SW 1271 (cell line): Measurements from ENCODE around the gene PPIG.
"Not testable (repeated sequence)": the region's sequence is repeated elsewhere in the genome, so short reads cannot be mapped to it uniquely, and the experiment has no call there.

Source experiments
- DNase-seq, 2 experiments: peaks; one replicate each; lab custom pipeline; 2025; lab: John Stamatoyannopoulos, UW

The PPIG gene

DNA sequence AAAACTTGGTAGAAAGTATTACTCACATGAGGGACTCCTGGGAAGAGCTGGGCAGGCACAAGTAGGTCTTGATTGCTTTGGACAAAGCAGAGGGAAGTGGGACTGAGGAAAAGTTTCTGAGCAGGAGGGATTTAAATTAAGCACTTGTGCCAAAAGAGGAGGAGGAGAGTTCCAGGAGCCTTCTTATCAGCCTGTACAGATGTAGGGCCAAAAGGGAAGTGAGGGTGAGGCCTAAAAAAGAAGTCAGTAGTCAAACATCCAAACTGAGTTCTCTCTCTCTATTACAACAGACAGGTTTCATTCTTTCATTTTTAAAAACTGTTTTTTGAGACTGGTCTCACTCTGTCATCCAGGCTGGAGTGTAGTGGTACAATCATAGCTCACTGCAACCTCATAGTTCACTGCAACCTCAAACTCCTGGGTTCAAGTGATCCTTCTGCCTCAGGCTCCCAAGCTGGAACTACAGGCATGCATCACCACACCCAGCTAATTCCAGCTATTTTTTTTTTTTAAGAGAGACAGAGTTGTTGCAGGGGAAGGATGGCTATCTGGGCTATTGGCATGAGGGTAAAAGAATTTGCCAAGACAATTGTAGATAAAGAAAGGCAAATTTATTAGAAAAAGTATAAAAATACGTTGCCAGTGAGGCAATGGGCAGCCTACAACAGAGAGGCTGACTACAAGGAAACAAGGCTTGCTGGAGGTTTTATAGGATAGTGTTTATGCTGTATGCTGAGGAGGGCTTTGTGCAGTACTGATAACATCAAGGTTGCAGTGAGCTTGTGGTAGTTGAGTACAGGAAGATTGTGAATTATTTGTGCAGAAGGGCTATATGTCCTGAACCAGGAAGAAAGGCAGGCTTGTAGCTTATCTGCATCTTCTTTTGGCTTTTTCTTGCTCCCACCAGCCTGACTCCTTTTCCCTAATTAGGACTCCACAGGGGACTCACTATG is 81.1 kb downstream of the PPIG start:
- no peak for DNase-seq

DNA sequence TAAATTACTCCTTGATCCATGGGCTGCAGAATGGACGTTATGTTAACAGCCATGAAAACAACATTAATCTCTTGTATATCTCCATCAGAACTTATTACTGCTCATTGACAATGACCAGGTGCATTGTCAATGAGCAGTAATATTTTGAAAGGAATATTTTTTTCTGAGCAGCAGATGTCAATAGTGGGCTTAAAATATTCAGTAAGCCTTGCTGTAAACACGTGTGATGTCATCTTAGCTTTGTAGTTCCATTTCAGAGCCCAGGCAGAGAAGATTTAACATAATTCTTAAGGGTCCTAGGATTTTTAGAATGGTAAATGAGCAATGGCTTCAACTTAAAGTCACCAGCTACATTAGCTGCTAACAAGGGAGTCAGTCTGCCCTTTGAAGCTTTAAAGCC is 83.4 kb downstream of the PPIG start:
- no peak for DNase-seq

DNA sequence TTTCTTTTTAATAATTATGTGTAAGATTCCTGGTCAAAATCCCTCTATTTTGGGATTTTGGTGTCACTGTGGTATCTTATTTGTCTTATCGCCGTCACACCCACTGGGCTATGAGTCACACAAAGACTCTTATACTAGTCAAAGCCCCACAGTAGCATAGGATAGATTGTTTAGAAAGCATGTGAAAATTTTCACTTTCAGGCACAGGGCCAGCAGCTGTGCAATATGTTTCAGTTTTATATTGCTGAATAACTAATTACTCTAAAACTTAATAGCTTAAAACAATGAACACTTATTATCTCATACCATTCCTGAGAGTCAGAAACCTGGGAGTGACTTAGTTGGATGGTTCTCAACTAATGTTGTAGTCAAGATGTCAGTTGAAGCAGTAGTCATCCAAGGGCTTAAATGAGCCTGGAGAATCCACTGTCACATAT is 86.1 kb downstream of the PPIG start:
- DNase-seq: no peak

DNA sequence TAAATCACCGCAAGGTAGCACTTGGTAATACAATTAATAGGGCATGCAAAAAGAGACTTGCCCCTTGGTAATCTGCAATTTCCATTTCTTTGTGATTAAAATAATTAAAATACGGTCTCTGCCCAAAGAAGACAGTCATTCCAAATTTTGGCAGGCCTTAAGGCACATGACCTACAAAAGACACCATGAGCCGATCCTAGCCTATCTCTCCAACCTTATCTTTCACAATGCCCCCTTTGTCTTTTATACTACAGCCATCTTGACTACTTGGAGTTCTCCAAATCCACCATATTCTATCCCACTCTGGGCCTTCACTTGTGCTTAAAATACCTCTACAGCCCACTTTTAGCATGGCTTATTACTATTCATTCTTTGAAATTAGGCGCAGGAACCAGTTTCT is 86.8 kb downstream of the PPIG start:
- no peak for DNase-seq

- DNase-seq: no peak
Observed at GRCh38 chr2:169672406-169672805, 88.3 kb downstream of the PPIG start.

DNA sequence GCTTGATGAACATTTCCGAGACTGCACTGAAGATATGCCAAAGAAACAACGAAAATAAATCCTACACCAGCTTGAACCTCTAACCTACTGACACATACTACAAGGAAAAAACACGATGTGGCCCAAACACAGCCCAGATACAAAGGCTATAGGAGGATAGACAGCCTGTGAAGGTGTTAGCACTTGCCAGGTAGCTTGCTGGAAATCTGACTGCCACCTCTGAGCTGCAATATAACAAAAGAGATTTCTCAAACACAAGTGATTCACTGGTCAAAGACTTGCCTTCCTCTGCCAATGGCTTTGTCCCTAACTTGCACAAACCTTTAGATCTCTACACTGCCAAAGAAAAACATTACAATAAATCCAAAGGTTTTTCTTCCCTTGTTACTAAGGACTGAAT is 89.0 kb downstream of the PPIG start:
- DNase-seq: no peak

- no peak for DNase-seq
Observed at GRCh38 chr2:169673921-169674320, 89.8 kb downstream of the PPIG start.

- no peak for DNase-seq
Observed at GRCh38 chr2:169676357-169676756, 92.2 kb downstream of the PPIG start.

GRCh38 chr2:169676850-169677249 is 92.7 kb downstream of the PPIG start:
- no peak for DNase-seq

DNA sequence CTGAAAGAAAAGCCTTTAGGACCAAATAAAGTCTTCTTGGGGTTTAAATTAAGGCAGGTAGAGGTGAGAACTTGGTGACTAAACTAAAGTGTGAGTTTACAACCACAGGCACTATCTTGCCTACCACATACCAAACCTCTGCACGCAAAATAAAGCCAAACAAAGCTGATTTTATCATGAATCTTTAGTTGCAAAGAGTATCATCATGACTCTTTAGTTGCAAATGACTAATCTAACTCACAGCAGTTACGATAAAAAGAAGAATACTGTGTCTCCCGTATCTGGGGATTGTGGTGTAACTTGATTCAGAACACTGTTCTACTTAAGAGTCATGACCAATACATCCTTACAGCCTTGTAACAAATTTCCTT is 98.9 kb downstream of the PPIG start:
- no peak for DNase-seq

DNA sequence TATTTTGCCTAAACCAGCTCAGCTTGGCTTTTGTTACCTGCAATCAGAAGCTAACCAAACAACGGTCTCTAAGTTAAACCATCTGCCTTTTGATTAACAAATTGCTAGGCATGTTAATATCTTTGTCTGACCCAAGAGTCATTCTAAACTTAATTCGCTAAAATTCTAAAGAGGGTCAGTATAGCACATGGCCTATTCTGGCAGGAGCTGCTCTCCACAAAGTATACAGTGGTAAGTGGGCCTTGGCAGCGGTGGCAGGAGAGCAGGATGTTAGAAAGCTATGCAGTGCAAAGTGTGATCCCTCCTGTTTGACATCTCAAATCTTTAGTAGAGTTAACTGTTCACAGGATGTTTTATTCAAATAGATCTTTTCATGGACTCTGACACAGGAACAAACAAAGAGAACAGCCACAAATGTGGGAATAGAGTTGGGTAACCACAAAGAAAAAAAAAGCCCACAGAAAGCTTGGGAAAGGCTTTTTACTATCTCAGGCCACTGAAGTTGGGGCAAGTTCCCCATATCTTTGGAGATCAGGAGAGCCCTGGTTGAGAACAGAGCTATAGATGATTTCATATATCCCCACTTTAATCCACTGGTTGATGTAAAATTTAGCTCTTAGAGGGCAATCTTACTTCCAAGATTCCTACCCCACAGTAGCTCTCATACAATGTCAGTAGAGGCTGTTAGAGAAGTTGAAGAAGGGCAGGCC is 99.4 kb downstream of the PPIG start:
- DNase-seq: no peak

- DNase-seq: no peak
Observed at GRCh38 chr2:169684135-169684565, 100.0 kb downstream of the PPIG start.

DNA sequence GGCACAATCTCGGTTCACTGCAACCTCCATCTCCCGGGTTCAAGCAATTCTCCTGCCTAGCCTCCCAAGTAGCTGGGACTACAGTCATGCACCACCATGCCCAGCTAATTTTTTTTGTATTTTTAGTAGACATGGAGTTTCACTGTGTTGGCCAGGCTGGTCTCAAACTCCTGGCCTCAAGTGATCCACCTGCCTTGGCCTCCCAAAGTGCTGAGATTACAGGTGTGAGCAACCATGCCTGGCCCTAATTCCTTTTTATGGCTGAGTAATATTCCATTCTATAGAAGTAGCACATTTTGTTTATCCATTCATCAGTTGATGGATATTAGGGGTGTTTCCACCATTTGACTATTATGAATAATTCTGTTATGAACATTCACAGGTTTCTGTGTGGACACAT is 100.6 kb downstream of the PPIG start:
- DNase-seq: not testable (repeated sequence)

- DNase-seq: not testable (repeated sequence)
Observed at GRCh38 chr2:169686825-169687224, 102.7 kb downstream of the PPIG start.

- DNase-seq: not testable (repeated sequence)
Observed at GRCh38 chr2:169687943-169688342, 103.8 kb downstream of the PPIG start.

GRCh38 chr2:169690958-169691357 is 106.8 kb downstream of the PPIG start:
- no peak for DNase-seq
